Activated CD4-positive, alpha-beta T cell treated with anti-CD3 and anti-CD28 coated beads, Interleukin-2, amount 50 U/mL, for 4 hours (primary cell): ENCODE data around the gene TIGD3.
A peak's percentile ranks its signal among the peaks of the same experiment; 100 is the strongest.

Experiments
- DNase-seq, 2 experiments: peaks; one replicate each; pipeline ENCODE4 v3.0.0-alpha.2; 2020

TIGD3 gene

GRCh38 chr11:65354265-65355012 lies at the start of gene TIGD3:
Gene TIGD3 (plus strand): TSS chr11:65354751. CDS start chr11:65355809, 1,058 bp downstream.
- DNase-seq, result peak; percentile 96

- no peak for DNase-seq
These were observed 48.9 kb upstream of the TIGD3 start for GRCh38 chr11:65305501-65306268.

GRCh38 chr11:65307298-65308229 lies 47.0 kb upstream of the TIGD3 start:
- DNase-seq, result no peak

GRCh38 chr11:65308281-65308891 lies 46.2 kb upstream of the TIGD3 start:
- DNase-seq, result no peak

- DNase-seq, result no peak
These were observed 45.5 kb upstream of the TIGD3 start for GRCh38 chr11:65309006-65309405.

- DNase-seq, result no peak
These were observed 44.3 kb upstream of the TIGD3 start for GRCh38 chr11:65310215-65310614.

GRCh38 chr11:65310736-65311135 lies 43.8 kb upstream of the TIGD3 start:
- DNase-seq, result no peak

GRCh38 chr11:65311170-65311678 lies 43.3 kb upstream of the TIGD3 start:
- no peak for DNase-seq

GRCh38 chr11:65314501-65315203 lies 39.9 kb upstream of the TIGD3 start, which contains the start of gene CDC42EP2:
Gene CDC42EP2 (plus strand): TSS chr11:65314866. CDS start chr11:65320899, 6,033 bp downstream.
- peak; percentile 61 to 67 for DNase-seq

- DNase-seq, result peak; percentile 76
These were observed 39.2 kb upstream of the TIGD3 start for GRCh38 chr11:65315204-65315865.

GRCh38 chr11:65315866-65316226 lies 38.7 kb upstream of the TIGD3 start:
- DNase-seq, result no peak

GRCh38 chr11:65316227-65317024 lies 38.1 kb upstream of the TIGD3 start:
- no peak for DNase-seq

GRCh38 chr11:65317025-65317786 lies 37.3 kb upstream of the TIGD3 start:
- DNase-seq, result no peak

GRCh38 chr11:65320386-65321075 lies 34.0 kb upstream of the TIGD3 start:
- DNase-seq, result no peak

- no peak for DNase-seq
These were observed 33.5 kb upstream of the TIGD3 start for GRCh38 chr11:65321076-65321475.

GRCh38 chr11:65321828-65322485 lies 32.6 kb upstream of the TIGD3 start:
- DNase-seq, result no peak

- DNase-seq, result no peak
These were observed 30.7 kb upstream of the TIGD3 start for GRCh38 chr11:65323813-65324212.

- DNase-seq, result no peak
These were observed 29.1 kb upstream of the TIGD3 start for GRCh38 chr11:65325435-65325834.
